GM18519 (cell line): ENCODE data around the gene TDRD3.

Source experiments
- ATAC-seq: cut with Tn5 transposase; IDR thresholded peaks from one replicate; pipeline ENCODE4 v1.9.1; 2021; ENCODE audit warnings: mild to moderate bottlenecking, moderate library complexity; ENCODE audit not compliant: unreplicated experiment, low FRiP score

The TDRD3 gene

DNA sequence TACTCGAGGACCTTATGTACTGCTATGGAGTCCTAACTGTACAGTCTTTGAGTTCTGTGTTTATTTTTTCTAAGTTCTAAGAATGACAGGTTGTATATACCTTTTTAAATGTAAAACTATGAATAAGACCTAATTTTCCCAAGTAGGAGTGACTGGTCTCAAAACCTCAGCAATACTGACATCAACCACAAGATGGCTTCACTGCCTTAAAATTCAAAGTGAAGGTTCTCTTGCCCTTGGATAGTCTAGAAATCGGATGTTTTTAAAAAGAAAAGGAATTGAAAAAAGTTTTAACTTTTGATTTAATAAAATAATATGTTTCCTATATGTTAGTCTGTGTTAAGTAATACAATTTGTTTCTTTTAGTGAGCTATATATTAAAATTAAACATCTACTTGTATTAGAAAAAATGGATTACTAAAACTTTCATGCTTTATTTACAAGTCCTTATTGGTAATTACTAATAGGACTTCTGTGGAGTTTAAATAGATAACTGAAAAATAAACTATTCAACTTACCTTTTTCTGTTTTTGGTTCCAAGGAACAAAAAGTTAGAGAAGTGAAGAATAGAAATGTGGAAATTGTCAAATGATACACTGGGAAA, 52.0 kb downstream of the TDRD3 start:
- peak; percentile 82 for ATAC-seq

DNA sequence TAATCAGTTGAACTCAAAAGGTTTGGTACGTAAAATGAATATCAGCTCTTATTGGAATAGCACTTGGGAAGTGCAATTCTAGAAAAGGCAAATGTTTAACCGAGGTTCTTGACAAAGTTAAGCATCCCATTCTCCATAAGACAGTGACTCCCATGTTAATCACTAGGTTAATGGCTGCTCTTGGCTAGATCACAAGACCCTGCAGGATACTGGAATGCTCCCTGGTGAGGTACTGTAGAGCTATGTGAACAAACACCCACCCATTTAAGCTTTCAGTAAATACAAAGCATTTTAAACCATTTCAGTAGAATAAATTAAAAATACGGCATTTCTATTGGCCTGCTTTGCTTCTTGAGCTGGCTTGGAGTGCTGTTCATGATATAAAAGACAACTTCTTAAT, 56.5 kb downstream of the TDRD3 start:
- no peak for ATAC-seq

DNA sequence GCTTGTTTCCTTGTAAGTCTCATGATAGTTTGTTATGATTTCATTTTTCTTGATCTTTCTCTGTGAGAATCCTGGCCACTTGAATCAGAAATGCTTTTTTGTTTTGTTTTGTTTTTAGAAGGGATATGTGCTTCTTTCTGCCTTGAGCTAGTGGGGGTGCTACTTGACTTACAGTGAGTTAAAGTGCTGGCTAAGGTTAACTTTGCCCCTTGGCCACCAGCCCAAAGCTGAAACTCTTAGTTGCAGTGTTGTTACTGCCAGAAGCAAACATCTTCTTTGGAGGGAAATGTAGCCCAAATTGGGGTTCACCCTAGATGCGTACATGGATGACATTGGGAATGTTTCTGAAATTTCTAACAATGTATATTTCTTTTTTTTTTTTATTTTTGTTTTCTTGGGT, 57.4 kb downstream of the TDRD3 start:
- ATAC-seq: no peak

DNA sequence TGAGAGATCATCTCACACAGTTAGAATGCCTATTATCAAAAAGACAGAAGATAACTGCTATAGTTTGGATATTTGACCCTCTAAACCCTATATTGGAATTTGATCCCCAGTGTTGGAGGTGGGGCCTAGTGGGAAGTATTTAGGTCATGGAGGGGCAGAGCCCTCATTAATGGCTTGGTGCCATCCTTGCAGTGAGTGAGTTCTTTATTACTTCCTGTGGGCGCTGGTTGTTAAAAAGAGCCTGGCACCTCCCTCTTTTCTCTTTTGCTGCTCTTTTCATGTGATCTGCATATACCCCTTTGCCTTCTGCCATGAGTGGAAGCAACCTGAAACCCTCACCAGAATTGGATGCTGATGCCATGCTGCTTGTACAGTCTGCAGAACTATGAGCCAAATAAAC, 66.8 kb downstream of the TDRD3 start:
- ATAC-seq: no peak

DNA sequence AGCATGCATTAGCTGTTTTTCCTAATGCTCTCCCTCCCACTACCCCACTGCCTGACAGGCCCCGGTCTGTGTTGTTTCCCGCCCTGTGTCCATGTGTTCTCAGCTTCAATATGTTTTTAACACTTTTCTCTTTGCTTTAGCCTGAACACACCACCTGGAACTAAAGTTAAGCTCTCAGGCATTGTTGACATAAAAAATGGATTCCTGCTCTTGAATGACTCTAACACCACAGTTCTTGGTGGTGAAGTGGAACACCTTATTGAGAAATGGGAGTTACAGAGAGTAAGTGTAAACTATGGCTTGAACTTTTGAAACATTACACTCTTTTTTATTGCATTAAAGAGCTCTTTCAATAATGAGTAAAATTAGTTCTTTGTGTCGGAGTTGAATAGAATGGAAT, 70.1 kb downstream of the TDRD3 start:
- no peak for ATAC-seq

DNA sequence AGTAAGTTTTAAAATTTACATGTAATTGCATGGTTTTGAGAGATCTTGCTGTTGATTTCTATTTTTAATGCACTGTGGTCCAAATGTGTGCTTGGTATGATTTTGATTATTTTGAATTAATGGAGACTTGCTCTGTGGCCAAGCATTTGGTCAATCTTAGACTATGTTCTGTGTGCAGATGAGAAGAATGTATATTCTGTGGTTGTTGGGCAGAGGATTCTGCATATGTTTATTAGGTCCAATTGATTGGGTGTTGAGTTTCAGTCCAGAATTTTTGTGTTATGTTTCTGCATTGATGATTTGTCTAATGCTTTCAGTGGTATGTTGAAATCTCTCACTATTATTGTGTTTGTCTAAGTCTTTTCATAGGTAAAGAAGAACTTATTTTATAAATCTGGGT, 82.3 kb downstream of the TDRD3 start:
- ATAC-seq: no peak

DNA sequence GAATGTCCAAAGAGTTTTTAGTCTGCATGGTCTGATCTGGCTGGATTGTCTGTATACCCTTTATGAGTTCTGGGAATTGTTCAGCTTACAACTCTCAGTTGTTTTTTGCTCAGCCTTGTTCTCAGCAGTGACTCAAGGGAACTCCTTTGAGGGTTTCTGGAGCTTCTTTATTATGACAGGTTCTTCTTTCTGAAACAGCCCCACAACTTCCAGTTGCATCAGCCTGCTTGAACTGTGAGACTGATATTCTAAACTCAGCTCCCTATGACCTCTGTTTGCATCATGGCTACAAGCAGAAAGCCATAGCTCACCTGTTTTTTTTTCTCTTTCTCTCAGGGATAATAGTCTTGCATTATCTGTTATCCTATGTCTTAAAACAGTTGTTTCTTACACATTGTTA, 85.0 kb downstream of the TDRD3 start:
- ATAC-seq: no peak

DNA sequence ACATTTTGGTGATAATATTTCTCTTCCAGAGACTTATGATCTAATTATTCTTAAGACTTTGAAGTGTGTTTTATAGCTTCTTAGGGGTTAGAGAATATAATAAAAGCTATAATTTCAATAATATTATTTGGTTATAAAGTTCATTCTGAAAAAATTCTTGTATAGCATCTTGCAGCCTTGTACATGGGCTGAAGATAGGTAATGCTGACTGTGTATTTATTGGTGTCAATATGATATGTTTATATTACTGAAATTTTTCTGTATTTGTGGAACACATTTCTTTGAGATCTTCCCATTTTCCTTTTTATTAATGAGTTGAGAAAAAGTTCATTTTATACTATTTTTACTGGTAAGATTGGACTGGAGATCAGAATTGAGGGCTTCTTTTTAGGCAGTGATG, 87.8 kb downstream of the TDRD3 start:
- no peak for ATAC-seq

DNA sequence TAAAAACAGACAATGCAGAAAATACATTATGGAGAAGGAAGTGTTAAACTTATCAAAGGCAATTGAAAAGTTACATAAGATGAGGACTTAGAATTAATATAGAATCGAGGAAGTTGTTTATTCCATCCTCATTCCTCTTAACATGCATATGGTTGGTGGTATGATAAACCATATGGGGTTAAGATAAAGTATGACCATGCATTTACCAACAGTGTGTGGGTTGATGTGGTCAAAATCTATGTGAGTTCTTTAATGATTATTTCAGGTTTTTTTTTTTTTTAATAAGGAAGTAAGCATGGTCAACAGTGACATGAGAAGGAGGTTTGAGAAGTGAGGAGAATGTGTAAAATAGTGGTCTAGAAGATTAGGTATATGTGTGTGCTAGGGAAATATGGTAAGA, 94.5 kb downstream of the TDRD3 start:
- ATAC-seq: no peak

DNA sequence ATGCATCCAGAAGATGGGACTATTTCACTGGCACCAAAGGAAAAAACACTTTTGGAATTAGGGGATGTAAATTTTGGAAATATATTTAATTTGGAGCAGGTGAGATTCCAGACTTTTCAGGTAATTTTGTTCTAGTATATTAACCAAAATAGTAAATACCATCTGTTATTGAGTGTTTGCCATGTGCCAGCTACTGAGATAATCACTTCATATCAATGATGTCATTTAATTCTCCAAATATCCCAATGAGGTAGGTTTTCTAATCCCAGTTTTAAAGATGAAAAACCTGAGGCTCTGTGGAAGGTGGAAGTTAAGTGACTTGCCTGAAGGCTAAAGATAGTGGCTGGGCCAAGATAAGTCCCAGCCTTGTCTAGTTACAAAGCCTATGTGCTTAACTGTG, 95.2 kb downstream of the TDRD3 start:
- no peak for ATAC-seq

DNA sequence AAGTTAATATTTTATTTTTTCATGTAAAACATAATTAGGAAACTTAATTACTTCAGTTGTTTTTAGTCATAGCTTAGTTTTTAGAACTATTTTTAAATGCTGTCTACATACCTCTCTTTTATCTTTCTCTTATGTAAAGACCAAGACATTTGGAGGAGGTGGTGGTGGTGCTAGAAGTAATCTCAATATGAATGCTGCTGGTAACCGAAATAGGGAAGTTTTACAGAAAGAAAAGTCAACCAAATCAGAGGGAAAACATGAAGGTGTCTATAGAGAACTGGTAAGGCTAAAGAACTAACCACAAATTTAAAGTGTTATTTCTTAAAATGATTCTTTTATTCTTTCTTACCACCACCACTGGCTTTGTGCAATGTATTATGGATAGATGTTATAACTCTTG, 97.3 kb downstream of the TDRD3 start:
- ATAC-seq: no peak

DNA sequence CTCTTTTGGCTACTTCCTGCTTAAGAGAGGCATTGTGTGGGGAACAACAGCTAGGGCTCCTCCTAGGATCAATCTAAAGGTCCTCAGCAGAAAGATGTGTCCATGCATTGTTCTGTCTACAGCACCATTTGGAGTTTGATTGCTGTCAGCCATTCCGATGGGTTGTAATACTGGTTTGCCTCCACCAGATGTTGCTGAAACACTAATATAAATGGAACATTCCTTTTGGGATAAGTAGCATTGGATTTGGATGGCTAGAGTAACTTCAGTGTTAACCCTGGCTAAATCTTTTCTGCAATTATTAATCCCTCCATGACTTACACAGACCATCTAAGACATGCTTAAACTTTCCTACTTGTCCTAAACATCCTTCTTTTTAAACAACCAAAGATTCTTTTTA, 104.2 kb downstream of the TDRD3 start:
- ATAC-seq: no peak

DNA sequence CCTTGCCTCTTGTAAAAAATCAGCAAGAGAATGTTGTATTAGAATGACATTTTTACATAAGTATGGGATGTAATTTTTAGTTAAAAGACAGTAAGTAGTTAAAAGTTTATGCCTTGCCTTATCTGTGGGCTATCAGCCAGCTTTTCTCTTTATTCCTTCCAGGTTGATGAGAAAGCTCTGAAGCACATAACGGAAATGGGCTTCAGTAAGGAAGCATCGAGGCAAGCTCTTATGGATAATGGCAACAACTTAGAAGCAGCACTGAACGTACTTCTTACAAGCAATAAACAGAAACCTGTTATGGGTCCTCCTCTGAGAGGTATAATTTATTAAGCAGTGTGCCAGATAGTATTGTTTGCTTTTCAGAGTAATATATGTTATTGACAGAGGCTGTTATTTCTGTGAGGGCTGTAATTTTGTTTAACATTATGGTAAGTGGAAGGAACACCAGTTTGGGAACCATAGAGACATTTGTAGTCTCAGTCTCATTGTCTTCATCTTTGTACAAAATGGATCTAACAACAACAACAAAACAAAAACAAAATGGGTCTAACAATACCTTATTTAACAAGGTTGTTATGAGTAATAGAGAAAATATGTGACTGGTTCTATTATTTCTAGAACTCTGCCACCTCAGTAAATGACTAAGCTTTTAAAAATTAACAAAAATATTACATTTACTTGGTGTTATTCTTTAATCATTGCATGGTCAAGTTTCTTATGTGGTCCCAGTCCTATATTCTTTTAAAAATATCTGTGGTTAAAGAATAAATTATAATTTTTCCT, 112.8 kb downstream of the TDRD3 start:
- no peak for ATAC-seq

DNA sequence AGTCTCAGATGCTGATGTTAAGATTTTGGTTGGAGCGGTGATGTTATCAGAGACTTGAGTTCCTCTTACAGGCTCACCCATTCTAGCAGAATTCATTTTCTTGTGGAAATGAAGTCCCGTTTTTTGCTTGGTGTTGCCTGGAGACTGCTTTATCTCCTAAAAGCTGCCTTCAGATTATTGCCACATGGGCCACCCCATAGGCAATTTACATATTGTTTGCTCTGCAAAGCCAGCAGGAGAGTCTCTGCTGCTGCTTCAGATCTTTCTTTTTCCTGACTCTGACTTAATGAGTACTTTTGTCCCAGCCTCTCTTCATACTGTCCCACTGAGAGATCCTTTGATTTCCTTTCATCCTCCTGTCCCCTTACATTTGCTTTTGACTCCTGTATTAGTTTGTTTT, 114.6 kb downstream of the TDRD3 start:
- no peak for ATAC-seq

DNA sequence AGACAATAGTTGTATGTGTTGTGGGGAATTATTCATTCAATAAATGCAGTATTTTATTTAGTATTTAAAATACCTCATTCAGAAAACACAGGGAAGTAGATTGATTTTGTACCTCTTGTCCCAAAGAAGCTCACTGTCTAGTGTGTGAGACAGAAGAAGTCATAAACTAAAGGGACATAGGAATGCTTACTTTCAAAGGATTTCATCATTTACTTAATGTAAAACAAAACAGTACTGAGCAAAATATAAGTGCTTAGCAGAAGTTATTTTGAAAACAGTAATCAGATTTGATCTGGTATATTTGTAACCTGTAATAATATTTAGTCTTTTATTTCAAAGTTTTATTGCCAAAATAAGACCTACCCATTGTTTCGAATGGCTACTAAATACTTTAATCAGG, 117.9 kb downstream of the TDRD3 start:
- ATAC-seq: no peak

DNA sequence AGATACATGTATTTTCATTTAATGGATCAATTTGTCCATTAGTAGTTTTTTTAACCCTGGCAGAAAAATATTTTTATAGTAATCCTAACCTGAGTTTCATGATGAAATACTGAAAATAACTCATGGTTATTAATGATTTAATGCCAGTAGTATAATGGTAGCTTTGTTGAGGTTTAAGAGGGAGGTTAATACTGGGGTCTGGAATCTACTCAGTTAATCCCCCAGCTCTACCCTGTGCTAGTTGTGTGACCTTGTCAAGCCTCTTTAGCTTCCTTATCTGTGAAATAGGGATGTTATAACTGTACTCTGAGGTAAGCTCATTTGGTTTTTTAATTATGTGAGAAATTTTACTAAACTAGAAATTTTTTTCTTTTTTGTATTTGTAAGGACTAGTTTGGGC, 122.5 kb downstream of the TDRD3 start:
- no peak for ATAC-seq

DNA sequence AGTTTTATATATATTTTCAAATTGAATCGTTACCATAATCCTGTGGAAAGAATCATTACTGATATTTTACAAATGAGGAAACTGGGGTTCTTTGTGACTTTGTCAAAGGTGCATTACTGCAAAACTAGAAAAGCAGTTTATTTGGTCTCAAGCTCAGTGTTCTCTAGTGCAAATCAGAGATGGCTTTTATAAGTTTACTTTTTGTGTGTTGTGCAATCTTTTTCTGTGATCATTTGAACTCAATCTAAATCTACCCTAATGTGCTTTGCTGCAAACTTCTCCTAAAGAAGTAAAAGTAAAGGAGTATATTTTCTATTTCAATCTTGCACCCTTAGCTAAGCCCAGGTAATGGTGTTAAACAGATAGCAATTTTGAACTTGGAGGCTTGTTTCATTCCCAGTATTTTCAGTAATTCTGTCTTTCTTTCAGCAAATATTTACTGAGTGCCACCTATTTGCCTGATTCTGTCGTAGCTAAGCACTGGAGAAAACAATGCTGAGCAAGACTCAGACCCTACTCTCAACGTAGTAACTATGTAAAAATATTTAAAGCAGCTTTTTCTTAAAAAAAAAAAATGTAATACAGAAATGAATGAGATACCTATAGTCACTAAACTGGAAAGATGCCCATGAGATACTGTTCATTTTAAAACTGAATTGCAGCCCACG, 124.0 kb downstream of the TDRD3 start:
- ATAC-seq: no peak

DNA sequence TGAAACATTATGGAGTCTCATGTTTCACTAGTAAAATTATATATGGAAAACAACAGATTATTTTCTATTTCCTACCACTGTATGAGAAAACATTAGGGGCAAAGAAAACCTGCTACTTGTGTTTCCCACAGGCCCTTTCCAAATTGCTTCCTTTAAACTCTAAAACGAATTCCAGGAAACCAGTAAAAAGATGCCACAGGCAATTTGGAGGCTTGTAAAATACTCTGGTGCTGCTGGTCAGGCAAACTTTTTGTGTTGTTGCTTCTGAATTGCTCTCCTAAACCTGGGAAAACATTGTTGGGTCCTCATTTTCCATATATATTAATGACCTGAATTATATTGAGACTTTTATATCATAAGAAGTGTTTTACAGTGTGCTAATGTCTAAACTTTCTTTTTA, 141.5 kb downstream of the TDRD3 start:
- ATAC-seq: no peak

DNA sequence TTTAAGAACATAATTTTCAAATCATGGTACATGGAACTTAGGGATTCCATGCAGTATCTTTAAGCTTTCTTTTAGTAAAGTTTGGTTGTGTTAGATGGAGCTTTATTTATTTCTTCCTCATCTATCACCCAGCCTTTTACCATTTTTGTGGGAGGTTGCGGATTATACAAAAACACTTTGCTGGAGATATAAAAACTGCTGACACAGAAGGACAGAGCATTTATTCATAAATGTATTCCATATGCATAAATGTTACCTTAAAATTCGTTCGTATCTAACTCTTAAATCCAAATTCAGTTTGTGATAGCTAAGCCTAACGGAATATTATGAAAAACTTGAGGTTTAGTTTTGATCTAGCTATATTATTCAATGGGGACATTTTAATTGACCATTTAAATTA, 143.3 kb downstream of the TDRD3 start:
- ATAC-seq: no peak

DNA sequence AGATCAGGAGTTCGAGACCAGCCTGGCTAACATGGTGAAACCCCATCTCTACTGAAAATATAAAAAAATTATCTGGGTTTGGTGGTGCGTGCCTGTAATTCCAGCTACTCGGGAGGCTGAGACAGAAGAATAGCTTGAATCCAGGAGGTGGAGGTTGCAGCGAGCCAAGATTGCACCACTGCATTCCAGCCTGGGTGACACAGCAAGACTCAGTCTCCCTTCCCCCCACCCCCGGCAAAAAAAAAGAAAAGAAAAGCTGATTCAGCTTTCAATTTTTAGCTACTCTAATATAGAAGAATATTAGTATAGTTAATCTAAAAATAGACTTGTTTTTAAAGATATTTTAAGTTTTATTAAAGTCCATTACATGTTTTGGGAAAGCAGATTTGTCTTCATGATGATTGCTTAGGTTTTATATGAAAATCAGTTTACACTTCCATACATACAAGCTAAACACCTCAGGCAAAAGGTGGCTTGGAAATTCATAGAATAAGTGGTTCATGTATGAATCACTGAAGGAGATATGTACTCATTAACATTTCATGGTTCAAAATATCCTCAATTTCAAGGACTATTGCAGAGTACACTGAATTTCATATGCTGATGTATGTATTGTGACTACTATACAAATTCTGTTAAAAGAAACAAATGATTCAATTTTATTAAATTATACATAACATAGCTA, 165.2 kb downstream of the TDRD3 start:
- ATAC-seq: no peak

DNA sequence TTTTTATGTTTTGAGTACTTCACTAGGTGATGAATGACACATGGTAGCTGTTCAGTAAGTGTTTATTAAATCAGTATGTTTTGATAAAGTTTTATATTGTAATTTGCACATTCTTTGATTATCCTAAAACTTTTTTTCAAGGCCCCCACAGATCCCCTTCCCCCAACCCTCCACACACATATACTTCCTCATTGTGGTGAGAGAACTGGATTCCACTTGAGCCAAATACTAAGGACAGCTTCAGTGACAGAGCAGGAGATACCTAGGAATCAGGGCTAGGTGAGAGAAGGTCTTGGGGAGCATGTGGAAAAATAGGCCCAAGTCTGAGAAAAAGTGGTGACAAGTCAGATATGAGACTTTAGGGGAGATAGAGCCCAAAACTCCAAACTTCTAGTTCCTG, 174.6 kb downstream of the TDRD3 start:
- ATAC-seq: no peak
